ENCODE results near the gene LARP4B. TPM values are rescaled to one million over a fixed set of nuclear protein-coding genes. Genes with fewer than 3 reads are reported as not detected.
A peak's percentile ranks its signal among the peaks of the same experiment; 100 is the strongest.

LARP4B gene
- total and polyA plus RNA-seq, 8 donors: 11.8 to 269 (median 54.3) TPM

DNA sequence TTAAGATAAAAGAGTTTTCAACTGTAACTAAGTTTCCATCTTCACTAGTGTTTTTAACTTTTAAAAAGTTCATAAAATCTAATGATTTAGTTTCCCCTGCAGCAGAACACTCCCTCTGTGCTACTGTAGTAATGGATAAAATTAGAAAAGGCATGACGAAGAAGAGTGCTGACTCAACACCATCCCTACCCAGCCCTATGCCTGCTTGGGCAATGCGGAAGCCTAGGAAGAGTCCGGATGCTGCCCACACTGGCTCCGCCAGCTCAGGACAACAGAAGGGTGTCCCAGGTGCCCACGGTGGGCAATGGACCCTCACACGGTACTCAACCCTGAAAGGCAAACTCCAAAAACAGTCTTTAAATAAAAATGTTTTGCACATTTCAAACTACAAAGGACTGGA, 118.2 kb downstream of the LARP4B start:
- intact Hi-C loops (cut with DNase I; ENCODE audit: low total_unique reads): no loop called here
- 93 to 97% (median 95%) methylated on average over 6 of the region's 6 CpGs for WGBS, 5 donors
- no peak for TF ChIP-seq POLR2A (IDR thresholded peaks at IDR 0.05)
- no peak for TF ChIP-seq EP300 (IDR thresholded peaks at IDR 0.05)
- no peak for TF ChIP-seq POLR2AphosphoS5 (IDR thresholded peaks at IDR 0.05)
- TF ChIP-seq, protein P1, sequence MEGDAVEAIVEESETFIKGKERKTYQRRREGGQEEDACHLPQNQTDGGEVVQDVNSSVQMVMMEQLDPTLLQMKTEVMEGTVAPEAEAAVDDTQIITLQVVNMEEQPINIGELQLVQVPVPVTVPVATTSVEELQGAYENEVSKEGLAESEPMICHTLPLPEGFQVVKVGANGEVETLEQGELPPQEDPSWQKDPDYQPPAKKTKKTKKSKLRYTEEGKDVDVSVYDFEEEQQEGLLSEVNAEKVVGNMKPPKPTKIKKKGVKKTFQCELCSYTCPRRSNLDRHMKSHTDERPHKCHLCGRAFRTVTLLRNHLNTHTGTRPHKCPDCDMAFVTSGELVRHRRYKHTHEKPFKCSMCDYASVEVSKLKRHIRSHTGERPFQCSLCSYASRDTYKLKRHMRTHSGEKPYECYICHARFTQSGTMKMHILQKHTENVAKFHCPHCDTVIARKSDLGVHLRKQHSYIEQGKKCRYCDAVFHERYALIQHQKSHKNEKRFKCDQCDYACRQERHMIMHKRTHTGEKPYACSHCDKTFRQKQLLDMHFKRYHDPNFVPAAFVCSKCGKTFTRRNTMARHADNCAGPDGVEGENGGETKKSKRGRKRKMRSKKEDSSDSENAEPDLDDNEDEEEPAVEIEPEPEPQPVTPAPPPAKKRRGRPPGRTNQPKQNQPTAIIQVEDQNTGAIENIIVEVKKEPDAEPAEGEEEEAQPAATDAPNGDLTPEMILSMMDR (IDR thresholded peaks at IDR 0.05): no peak

DNA sequence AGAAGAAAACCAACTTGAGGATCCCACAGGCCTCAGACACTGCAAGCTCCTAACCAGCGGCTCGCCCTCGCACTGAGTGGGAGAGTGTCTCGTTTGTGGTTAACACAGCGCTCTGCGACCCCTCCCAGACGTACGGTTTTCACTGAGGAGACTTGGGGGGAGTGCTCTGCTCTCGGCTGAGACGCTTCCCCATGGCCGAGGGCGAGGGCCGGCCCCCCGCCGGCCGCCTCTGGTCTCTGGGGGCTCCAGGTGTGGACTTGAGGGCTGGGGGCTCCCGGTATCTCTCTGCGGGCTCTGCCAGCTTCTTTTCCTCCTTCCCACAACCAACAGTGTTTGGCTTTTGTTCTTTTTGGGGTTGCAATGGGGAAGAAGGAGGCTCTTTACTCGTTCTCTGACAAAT, 118.7 kb downstream of the LARP4B start:
- intact Hi-C loops (cut with DNase I; ENCODE audit: low total_unique reads): no loop called here
- TF ChIP-seq POLR2A (IDR thresholded peaks at IDR 0.05): no peak
- TF ChIP-seq EP300 (IDR thresholded peaks at IDR 0.05): no peak
- no peak for TF ChIP-seq POLR2AphosphoS5 (IDR thresholded peaks at IDR 0.05)
- TF ChIP-seq, protein P1 (IDR thresholded peaks at IDR 0.05): no peak

More for the DNA sequence above, 118.2 kb downstream of the LARP4B start:
- DNase-seq: no peak
- H3K27ac ChIP-seq: no peak overlapping the region
- H3K4me1 ChIP-seq: peaks cover 0 to 10% (median 3%) of the 10 kb centered on the region in 4 donors
- H3K4me3 ChIP-seq: no peak overlapping the region
- no peaks in the 10 kb centered on the region for H3K9me3 ChIP-seq
- no peaks in the 10 kb centered on the region for H3K27me3 ChIP-seq
- H3K36me3 ChIP-seq: peaks cover 65 to 100% (median 100%) of the 10 kb centered on the region in 4 donors

DNA sequence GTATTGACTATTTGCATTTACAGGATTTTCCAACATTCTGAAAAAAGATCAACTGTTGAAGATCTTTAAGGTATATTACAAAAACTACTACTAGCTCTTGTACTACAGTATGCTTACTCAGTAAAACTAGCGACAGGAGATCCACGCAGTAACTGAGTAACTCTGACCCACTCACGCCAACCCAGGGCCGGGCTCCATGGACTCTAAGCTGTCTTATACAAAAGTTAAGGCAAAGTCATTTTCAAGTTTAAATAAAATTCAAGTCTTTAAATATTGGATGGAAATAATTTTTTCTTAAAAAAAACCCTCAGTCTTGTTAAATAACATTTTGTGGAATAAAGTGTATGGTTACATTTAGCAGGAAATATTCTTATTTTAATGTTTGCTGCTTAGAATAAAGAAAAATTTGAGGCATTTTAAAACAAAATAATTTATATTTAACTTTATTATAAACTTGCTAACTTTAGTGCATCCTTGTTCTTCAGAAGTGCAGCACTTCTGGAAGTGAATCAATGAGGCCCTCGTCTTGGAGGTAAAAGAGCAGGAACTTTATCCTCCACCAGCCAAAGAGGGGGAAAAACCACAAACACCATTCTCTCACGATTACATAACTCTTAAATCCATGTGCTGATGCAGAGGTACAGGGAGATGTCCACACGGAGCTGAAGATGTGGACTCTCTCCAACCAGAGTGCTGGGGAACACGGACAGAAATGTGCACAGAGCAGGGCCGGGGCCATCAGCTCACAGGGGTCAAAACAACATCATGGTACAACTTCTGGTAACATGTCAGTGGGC, 119.9 kb downstream of the LARP4B start:
- WGBS, 5 donors: 68 to 85% (median 82%) methylated on average over 9 of the region's 9 CpGs
- Histone ChIP-seq H3K27ac (no peak overlapping the region), H3K4me3 (no peak overlapping the region), H3K27me3 (no peaks in the 10 kb centered on the region), H3K9me3 (no peaks in the 10 kb centered on the region), H3K36me3 (peaks cover 64 to 100% (median 100%) of the 10 kb centered on the region in 4 donors), H3K4me1 (peaks cover 0 to 1% (median 0%) of the 10 kb centered on the region in 4 donors)
- no peak for DNase-seq
- intact Hi-C loops (cut with DNase I; ENCODE audit: low total_unique reads): no loop called here
- TF ChIP-seq, protein P1 (IDR thresholded peaks at IDR 0.05): no peak
- TF ChIP-seq POLR2AphosphoS5 (IDR thresholded peaks at IDR 0.05) (no peak), POLR2A (IDR thresholded peaks at IDR 0.05) (no peak), EP300 (IDR thresholded peaks at IDR 0.05) (no peak)

More for the DNA sequence above, 118.7 kb downstream of the LARP4B start:
- DNase-seq: no peak
- H3K4me1 ChIP-seq: peaks cover 0 to 10% (median 3%) of the 10 kb centered on the region in 4 donors
- 92 to 94% (median 93%) methylated on average over 17 to 19 of the region's 19 CpGs for WGBS, 5 donors
- H3K4me3 ChIP-seq: no peak overlapping the region
- no peak overlapping the region for H3K27ac ChIP-seq
- peaks cover 68 to 100% (median 100%) of the 10 kb centered on the region in 4 donors for H3K36me3 ChIP-seq
- H3K9me3 ChIP-seq: no peaks in the 10 kb centered on the region
- no peaks in the 10 kb centered on the region for H3K27me3 ChIP-seq

DNA sequence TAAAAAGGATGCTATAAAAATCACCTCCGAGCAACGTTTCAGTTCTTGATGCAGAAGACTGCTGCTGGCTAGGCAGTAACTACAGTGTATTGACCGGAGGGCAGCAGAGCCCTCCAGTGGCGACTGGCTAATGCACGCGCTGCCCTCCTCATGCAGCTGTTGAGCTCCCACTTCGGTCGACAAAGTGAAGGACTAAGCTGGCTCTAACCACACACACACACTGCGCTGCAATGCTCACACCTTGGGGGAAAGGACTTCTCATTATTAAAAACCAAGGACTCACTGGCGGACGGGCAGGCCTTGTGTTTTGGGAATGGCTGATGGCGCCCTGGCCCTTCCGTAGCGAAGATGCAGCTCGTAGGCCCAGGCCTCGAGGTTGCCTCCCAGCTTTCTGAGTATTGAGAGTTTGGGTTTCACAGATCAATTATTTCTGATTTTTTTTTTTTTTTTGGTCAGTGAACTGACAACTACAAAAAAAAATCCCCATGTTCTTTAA, 121.1 kb downstream of the LARP4B start:
- WGBS, 5 donors: 73 to 81% (median 76%) methylated on average over 16 of the region's 16 CpGs
- Histone ChIP-seq H3K36me3 (peaks cover 53 to 100% (median 100%) of the 10 kb centered on the region in 4 donors), H3K27me3 (no peaks in the 10 kb centered on the region), H3K27ac (no peak overlapping the region), H3K4me3 (no peak overlapping the region), H3K4me1 (no peaks in the 10 kb centered on the region), H3K9me3 (no peaks in the 10 kb centered on the region)
- peak in 1 of 2 donors; percentile 82 for DNase-seq
- TF ChIP-seq, protein P1 (IDR thresholded peaks at IDR 0.05): peak in 3 of 7 experiments; percentile 17 to 18 (median 17)
- TF ChIP-seq POLR2AphosphoS5 (IDR thresholded peaks at IDR 0.05): no peak
- intact Hi-C loops (cut with DNase I; ENCODE audit: low total_unique reads): no loop called here

Data from stomach (tissue), 9 donors.